GM18498 (cell line): ENCODE results near the gene PLXDC2.
"Not testable (repeated sequence)": the region's sequence is repeated elsewhere in the genome, so short reads cannot be mapped to it uniquely, and the experiment has no call there.

Experiments used
- ATAC-seq: cut with Tn5 transposase; IDR thresholded peaks from one replicate; pipeline ENCODE4 v1.9.1; 2021; ENCODE audit warnings: mild to moderate bottlenecking, moderate library complexity; ENCODE audit not compliant: unreplicated experiment

The PLXDC2 gene

DNA sequence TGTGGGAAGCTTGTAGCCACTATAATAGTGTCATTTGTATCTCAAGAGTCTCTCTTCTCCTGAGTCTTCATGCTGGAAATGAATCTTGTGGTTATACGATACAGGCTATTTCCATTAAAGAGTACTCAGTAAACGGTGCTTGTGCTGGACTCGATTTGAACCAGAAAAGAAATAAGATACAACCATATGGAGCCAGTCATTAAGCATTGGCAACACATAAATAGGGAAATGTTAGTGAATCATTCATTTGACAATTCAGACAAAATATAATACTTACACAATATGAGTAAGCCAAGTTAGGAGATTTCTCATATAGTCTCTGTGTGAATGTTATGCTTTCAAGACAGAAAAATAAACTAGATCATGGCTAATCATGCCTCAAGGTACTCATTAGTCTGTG, 356.8 kb downstream of the PLXDC2 start:
- ATAC-seq, result no peak

GRCh38 chr10:20175719-20176118, 359.5 kb downstream of the PLXDC2 start:
- no peak for ATAC-seq

DNA sequence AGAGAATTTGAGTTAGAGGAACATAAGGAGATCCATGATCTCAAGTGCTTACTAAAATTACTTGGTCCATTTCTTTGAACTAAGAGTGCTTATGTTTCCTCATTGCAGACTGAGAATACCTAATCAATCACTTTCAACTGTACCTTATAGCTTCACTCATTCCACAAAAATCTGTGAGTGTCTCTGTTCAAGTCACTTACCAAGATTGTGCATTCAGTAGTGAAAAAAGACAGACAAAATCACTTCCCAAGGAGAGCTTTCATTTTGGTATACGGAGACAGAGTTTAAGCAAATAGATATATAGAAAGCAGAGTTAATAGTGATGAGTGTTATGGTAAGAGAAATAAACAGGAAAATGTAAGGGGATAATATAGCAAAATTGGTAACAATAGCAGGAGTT, 364.5 kb downstream of the PLXDC2 start:
- no peak for ATAC-seq

GRCh38 chr10:20181434-20181833, 365.2 kb downstream of the PLXDC2 start:
- ATAC-seq, result no peak

- no peak for ATAC-seq
These were observed 368.9 kb downstream of the PLXDC2 start for GRCh38 chr10:20185116-20185515.

- ATAC-seq, result not testable (repeated sequence)
These were observed 375.2 kb downstream of the PLXDC2 start for GRCh38 chr10:20191392-20191791.

DNA sequence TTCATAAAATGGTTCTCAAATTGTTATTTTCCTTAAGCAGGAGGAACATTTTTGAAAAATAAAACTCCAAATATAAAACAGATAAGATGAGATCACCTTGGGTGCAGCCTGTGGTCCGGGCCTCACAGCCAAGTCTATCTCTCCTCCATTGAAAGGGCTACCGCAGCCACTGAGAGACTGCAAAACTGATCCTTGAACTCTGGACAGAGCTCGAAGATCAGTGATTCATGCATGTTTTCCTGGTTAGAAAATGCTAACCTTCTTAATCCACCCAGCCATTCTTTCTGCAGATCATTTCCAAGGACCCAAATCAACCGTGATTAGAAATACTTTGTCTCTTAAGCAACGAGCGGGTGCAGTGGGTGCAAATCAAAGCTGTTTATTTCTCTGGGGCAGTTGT, 378.8 kb downstream of the PLXDC2 start:
- no peak for ATAC-seq

DNA sequence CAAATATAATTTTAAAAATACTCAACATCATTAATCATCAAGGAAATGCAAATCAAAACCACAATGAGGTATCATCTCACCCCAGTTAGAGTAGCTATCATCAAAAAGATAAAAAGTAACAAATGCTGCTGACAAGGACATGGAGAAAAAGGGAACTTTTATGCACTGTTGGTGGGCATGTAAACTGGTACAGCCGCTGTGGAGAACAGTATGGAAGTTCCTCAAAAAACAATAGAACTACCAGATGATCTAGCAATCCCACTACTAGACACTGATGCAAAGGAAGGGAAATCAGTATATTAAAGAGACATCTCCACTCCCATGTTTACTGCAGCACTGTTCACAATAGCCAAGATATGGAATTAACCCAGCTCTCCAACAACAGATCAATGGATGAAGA, 384.5 kb downstream of the PLXDC2 start:
- ATAC-seq, result no peak

DNA sequence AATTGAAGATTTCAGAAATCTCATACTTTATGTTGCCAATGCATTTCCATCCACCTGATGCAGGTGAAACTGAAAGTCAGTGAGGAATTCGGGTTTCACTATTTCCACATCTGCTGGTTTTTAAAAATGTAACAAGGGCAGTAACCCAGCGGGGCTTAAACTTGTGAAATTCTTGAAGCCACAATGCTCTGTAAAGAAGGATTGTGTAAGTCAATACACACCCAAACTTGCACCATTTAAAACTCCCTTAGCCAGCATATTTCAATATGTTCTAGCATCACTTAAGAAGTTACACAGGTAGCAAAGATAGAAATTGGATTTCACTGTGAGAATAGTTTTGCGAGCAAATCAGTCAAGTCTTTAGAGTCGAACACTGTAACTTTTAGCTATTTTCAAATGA, 386.1 kb downstream of the PLXDC2 start:
- ATAC-seq, result no peak

GRCh38 chr10:20207653-20208052, 391.4 kb downstream of the PLXDC2 start:
- no peak for ATAC-seq

GRCh38 chr10:20209098-20209497, 392.9 kb downstream of the PLXDC2 start:
- not testable (repeated sequence) for ATAC-seq

- ATAC-seq, result no peak
These were observed 399.4 kb downstream of the PLXDC2 start for GRCh38 chr10:20215547-20216152.

GRCh38 chr10:20221356-20221755, 405.1 kb downstream of the PLXDC2 start:
- no peak for ATAC-seq

GRCh38 chr10:20228729-20229128, 412.5 kb downstream of the PLXDC2 start:
- ATAC-seq, result no peak

- no peak for ATAC-seq
These were observed 416.0 kb downstream of the PLXDC2 start for GRCh38 chr10:20232079-20232705.

GRCh38 chr10:20233423-20233822, 417.2 kb downstream of the PLXDC2 start:
- no peak for ATAC-seq

DNA sequence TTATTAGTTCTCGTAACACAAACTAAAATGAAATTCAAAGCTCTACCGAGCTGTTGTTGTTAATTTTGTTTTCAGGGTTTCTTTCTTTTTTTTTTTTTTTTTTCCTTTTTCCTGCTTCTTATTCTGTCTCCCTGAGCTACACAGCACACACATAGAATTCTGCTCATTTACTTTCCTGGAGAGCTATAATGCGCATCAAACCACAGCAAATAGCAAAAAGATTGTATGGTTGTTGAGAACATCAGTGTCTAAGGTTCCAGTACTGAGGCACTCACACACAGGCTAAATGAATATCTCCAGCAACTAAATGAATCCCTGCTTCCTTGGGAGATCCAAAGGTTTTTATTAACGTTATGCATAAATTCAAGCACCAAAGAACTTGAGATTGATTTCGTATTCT, 418.3 kb downstream of the PLXDC2 start:
- ATAC-seq, result no peak

- no peak for ATAC-seq
These were observed 420.9 kb downstream of the PLXDC2 start for GRCh38 chr10:20237091-20237570.

GRCh38 chr10:20237586-20237985, 421.4 kb downstream of the PLXDC2 start:
- no peak for ATAC-seq

- ATAC-seq, result no peak
These were observed 424.4 kb downstream of the PLXDC2 start for GRCh38 chr10:20240643-20241042.

DNA sequence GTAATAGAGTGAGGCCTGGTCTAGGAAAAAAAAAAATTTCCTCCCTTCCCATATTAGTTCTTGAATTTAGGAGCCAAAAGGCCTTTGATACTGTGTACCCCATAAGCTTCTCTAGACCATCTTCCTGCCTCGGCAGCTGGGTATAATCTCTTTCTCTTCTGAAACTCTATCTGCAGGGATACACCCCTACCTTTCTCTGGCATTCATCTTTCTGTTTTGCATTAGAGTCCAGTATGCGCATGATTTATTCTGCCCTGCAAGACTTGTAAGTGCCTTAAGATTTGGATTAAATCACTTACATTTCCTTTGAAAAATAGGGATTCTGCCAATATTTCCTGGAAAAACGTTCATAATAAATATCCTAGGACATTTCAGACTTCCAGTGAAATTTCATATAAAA, 431.2 kb downstream of the PLXDC2 start:
- no peak for ATAC-seq

DNA sequence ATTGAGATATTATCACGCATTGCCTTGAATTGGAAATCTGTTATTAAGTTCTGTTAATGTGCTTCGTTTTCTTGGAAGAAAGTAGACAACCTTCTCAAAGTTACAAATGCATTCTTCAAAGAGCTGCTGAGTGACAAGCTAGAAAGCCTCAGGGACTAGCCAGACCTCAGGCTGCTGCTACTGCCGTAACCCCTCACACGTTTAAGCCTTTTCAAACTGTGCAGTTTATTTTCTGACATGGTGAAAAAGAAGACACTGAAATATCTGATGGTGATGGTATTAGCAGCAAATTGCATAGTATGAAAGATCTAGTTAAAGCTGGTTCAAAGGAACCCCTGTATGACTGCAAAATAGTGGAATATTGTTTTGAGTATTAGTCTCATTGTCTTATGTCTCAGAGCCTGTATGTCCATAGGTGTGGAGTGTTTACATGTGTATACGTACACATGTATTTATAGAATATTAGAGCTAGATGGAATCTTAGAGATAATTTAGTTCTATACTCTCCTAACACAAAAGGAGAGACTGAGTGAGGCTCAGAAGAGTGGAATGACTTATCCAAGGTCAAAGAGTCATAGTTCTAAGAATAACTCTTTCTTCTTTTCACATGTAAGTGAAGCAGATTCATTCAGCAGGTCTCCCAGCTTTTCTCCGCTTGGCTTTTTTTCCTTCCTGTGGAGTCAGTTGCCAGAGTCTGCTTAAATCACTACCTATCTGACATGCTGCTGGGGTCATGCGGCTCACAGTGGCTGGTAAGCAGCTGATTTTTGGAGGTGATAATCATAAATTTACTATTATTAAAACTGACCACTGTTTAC, 431.9 kb downstream of the PLXDC2 start:
- ATAC-seq, result no peak
